ENCODE measurements around the gene C14orf180.

C14orf180 gene

GRCh38 chr14:104639471-104639870 lies 59.9 kb downstream of the C14orf180 start:
- H3K27me3 ChIP-seq (ENCODE audit: insufficient read depth, low read length), result no peaks in the 10 kb centered on the region
- H3K27ac ChIP-seq (ENCODE audit: low read length), result no peak overlapping the region
- no peaks in the 10 kb centered on the region for H3K4me1 ChIP-seq (ENCODE audit: insufficient read depth, low read length)
- H3K36me3 ChIP-seq (ENCODE audit: insufficient read depth, low read depth, low read length), result no peaks in the 10 kb centered on the region
- no peak overlapping the region for H3K4me3 ChIP-seq (ENCODE audit: low read length)
- H3K9ac ChIP-seq (ENCODE audit: low read depth, low read length), result no peak overlapping the region
- H3K9me3 ChIP-seq (ENCODE audit: insufficient read depth, low read depth, low read length), result no peaks in the 10 kb centered on the region

All from iPS-20b (cell line).